Astrocyte of the spinal cord (primary cell): ENCODE results near the gene CAMTA2.
"Not testable (repeated sequence)": the region's sequence is repeated elsewhere in the genome, so short reads cannot be mapped to it uniquely, and the experiment has no call there.

Experiments used
- DNase-seq: peaks from one replicate; pipeline ENCODE4 v3.0.0; 2011; ENCODE audit warnings: low read depth, low spot score
- H3K4me3 ChIP-seq: 2 replicates; pipeline ENCODE4 v1.5.1; 2011; ENCODE audit warnings: low read depth, mild to moderate bottlenecking, low read length, moderate library complexity
- in situ Hi-C: cut with HindIII; loops from 2 replicates; pipeline ENCODE4 v1.10.0; 2017; ENCODE audit warnings: low sequenced_read_pairs
- TF ChIP-seq, protein P1 (sequence below): IDR thresholded peaks from 2 replicates; pipeline ENCODE4 v1.5.1; 2012; ENCODE audit warnings: low read depth, mild to moderate bottlenecking, low read length, inconsistent platforms

The CAMTA2 gene

DNA sequence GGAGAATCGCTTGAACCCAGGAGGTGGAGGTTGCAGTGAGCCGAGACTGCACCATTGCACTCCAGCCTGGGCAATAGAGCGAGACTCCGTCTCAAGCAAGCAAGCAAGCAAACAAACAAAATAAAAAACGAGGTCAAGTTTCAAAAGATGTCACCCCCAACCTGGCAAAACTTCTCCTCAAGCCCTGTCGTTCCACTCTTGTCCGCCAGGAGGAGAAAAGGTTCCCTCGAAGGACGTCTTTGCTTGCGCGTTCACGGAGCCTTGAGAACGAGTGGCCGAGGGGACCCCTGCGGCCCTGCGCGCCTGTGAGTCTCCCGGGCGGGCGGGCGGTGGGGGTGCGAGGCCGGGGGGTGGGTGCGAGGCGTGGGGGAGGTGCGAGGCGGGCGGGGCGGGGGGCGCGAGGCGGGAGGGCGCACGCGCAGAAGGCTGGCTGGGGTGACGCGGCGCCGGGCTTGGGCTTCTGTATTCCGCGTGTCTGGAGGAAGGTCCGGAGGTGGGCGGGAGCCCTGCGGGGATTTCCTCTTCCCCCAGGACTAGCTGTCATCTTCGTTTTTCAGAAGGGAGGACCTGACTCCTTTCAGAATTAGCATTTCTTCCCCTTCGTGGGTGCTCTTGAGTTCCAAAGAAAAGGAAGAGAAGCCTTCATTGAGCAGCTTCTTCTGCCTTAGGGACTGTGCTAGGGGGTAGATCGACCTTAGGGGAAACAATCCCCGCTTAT is 44.0 kb upstream of the CAMTA2 start:
- DNase-seq: peak; percentile 70
- TF ChIP-seq, protein P1, sequence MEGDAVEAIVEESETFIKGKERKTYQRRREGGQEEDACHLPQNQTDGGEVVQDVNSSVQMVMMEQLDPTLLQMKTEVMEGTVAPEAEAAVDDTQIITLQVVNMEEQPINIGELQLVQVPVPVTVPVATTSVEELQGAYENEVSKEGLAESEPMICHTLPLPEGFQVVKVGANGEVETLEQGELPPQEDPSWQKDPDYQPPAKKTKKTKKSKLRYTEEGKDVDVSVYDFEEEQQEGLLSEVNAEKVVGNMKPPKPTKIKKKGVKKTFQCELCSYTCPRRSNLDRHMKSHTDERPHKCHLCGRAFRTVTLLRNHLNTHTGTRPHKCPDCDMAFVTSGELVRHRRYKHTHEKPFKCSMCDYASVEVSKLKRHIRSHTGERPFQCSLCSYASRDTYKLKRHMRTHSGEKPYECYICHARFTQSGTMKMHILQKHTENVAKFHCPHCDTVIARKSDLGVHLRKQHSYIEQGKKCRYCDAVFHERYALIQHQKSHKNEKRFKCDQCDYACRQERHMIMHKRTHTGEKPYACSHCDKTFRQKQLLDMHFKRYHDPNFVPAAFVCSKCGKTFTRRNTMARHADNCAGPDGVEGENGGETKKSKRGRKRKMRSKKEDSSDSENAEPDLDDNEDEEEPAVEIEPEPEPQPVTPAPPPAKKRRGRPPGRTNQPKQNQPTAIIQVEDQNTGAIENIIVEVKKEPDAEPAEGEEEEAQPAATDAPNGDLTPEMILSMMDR: peak; percentile 85

DNA sequence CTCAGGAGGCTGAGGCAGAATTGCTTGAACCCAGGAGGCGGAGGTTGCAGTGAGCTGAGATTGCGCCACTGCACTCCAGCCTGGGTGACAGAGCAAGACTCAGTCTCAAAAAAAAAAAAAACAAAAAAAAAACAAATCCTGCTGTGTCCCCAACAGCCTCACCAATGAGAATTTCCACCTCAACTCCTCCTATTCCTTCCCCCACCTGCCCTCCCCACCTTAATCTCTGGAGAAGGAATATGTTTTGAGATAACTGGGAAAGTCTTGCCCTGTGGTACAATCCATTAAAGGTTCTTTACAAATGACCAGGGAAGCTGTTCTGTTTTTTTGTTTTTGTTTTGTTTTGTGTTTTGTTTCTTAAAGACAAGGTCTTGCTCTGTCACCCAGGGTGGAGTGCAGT is 42.7 kb upstream of the CAMTA2 start:
- DNase-seq, H3K4me3 ChIP-seq, in situ Hi-C loops: not testable (repeated sequence)

More for the DNA sequence above, 44.0 kb upstream of the CAMTA2 start:
- H3K4me3 ChIP-seq: peak overlapping the region; percentile 14
- in situ Hi-C loops: no loop called here

DNA sequence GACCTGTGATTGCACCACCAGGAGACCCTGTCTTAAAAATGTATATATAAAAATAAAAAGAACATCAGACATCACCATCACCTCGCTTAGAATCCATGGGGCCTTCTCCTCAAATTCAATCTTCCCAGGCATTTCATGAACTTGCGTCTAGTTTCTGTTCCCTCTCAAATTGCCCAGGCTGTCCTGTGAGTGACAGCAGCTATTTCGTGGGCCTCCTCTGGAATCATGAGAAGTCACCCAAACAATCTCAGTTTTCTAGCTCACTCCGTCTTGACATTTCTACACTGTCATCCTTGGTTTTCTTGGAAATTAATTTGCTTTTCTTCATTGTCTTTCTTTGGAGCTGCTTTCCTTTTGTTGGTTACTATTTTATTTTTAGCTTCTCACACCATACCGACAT is 40.4 kb upstream of the CAMTA2 start:
- DNase-seq: no peak
- TF ChIP-seq, protein P1: no peak
- in situ Hi-C loops: no loop called here
- no peak overlapping the region for H3K4me3 ChIP-seq

DNA sequence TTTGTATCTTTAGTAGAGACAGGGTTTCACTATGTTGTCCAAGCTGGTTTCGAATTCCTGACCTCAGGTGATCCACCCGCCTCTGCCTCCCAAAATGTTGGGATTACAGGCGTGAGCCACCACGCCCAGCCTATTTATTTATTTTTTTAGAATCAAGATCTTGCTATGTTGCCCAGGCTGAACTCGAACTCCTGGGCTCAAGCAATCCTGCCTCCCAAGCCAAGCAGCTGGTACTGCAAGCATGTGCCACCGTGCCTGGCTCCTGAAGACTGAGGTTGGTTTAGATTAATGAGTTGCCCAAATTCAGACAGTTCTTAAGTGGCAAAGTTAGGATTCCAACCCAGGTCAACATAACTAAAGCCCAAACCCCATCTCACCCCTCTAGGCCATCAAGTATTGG is 39.8 kb upstream of the CAMTA2 start:
- in situ Hi-C loops: no loop called here
- no peak for DNase-seq
- TF ChIP-seq, protein P1: no peak
- no peak overlapping the region for H3K4me3 ChIP-seq

DNA sequence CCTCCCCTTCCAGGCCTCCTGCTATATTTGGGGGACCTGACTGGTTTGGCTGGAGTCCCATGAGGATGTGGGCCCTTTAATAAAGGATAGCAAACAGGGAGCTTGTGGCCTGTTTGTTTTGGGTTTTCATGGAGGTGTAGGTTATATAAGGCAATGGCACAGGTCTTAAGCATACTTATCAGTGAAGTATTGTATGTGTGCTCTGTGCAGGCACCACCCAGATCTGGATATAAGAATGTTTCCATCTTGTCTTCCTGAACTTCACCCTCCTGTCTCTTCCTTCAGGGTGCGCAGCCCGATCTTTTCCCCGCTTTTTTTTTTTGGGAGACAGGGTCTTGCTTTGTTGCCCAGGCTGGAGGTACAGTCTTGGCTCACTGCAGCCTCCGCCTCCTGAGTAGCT is 37.1 kb upstream of the CAMTA2 start:
- H3K4me3 ChIP-seq: no peak overlapping the region
- DNase-seq: no peak
- in situ Hi-C loops: no loop called here
- TF ChIP-seq, protein P1: no peak

DNA sequence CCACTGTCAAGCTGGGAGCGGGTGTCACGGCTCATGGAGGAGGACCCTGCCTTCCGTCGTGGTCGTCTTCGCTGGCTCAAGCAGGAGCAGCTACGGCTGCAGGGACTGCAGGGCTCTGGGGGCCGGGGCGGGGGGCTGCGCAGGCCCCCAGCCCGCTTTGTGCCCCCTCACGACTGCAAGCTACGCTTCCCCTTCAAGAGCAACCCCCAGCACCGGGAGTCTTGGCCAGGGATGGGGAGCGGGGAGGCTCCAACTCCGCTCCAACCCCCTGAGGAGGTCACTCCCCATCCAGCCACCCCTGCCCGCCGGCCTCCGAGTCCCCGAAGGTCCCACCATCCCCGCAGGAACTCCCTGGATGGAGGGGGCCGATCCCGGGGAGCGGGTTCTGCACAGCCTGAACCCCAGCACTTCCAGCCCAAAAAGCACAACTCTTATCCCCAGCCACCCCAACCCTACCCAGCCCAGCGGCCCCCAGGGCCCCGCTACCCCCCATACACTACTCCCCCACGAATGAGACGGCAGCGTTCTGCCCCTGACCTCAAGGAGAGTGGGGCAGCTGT is 36.2 kb upstream of the CAMTA2 start:
- H3K4me3 ChIP-seq: no peak overlapping the region
- TF ChIP-seq, protein P1: no peak
- in situ Hi-C loops: no loop called here
- no peak for DNase-seq

DNA sequence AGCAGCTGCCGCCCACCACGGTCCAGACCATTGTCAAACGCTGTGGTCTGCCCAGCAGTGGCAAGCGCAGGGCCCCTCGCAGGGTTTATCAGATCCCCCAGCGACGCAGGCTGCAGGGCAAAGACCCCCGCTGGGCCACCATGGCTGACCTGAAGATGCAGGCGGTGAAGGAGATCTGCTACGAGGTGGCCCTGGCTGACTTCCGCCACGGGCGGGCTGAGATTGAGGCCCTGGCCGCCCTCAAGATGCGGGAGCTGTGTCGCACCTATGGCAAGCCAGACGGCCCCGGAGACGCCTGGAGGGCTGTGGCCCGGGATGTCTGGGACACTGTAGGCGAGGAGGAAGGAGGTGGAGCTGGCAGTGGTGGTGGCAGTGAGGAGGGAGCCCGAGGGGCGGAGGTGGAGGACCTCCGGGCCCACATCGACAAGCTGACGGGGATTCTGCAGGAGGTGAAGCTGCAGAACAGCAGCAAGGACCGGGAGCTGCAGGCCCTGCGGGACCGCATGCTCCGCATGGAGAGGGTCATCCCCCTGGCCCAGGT is 34.8 kb upstream of the CAMTA2 start:
- in situ Hi-C loops: no loop called here
- no peak overlapping the region for H3K4me3 ChIP-seq
- TF ChIP-seq, protein P1: no peak
- no peak for DNase-seq
